IMR-90 (cell line): ENCODE results near the gene FNIP2. TPM values are rescaled to one million over a fixed set of nuclear protein-coding genes. Genes with fewer than 3 reads are reported as not detected.
"Not testable (repeated sequence)": the region's sequence is repeated elsewhere in the genome, so short reads cannot be mapped to it uniquely, and the experiment has no call there.

Source experiments
- ATAC-seq: fragments of 200-7000 bp; cut with Tn5 transposase; 2 replicates; pipeline ENCODE4 v1.9.1; 2020; ENCODE audit warnings: low read depth, mild to moderate bottlenecking, moderate library complexity
- BruUV-seq: library from RNA; stranded (reverse); fragments of 400-500 nt; replicated peaks from 2 replicates; lab custom pipeline; 2021; lab: Mats Ljungman, UMichigan
- CTCF ChIA-PET: fragments of 300-600 bp; formaldehyde crosslinking; extraction: SDS; loops from one replicate; lab custom pipeline; 2021; ENCODE audit warnings: antibody characterized with exemption; lab: Yijun Ruan, JAX
- POLR2A ChIA-PET: fragments of 300-600 bp; sonication (Branson Sonifier 250); formaldehyde crosslinking; loops from one replicate; lab custom pipeline; 2022; ENCODE audit warnings: antibody characterized with exemption; ENCODE audit not compliant: unreplicated experiment; lab: Charles Lee
- DNase-seq: peaks from one replicate; pipeline ENCODE4 v3.0.0; 2013
- H2AFZ ChIP-seq: replicated peaks from 2 replicates; pipeline ENCODE3; 2013; ENCODE audit warnings: low read length, mild to moderate bottlenecking; ENCODE audit not compliant: poor library complexity
- H2AK5ac ChIP-seq: 2 replicates; pipeline ENCODE4 v1.6.1; 2013; ENCODE audit warnings: low read depth, low read length, inconsistent platforms
- H2AK9ac ChIP-seq: replicated peaks from 2 replicates; pipeline ENCODE3; 2013; ENCODE audit warnings: mild to moderate bottlenecking, low read depth, low read length, moderate library complexity; ENCODE audit not compliant: poor library complexity
- H2BK120ac ChIP-seq: 2 replicates; pipeline ENCODE4 v1.6.1; 2013; ENCODE audit warnings: low read depth, low read length, inconsistent platforms
- H2BK15ac ChIP-seq: 3 replicates; pipeline ENCODE4 v1.6.1; 2013; ENCODE audit warnings: low read depth, low read length, inconsistent platforms
- H2BK20ac ChIP-seq: 2 replicates; pipeline ENCODE4 v1.6.1; 2013; ENCODE audit warnings: low read depth, mild to moderate bottlenecking, inconsistent platforms, low read length, moderate library complexity
- H2BK5ac ChIP-seq: 2 replicates; pipeline ENCODE4 v1.6.1; 2013; ENCODE audit warnings: mild to moderate bottlenecking, low read depth, low read length, inconsistent platforms; ENCODE audit not compliant: poor library complexity, severe bottlenecking
- H3K14ac ChIP-seq: replicated peaks from 2 replicates; pipeline ENCODE4 v1.6.1; 2013; ENCODE audit warnings: low read depth, low read length, inconsistent platforms
- H3K18ac ChIP-seq: 2 replicates; pipeline ENCODE4 v1.6.1; 2013; ENCODE audit warnings: low read depth, low read length, control low read depth
- H3K23ac ChIP-seq: 2 replicates; pipeline ENCODE4 v1.6.1; 2013; ENCODE audit warnings: low read depth, low read length, inconsistent platforms
- H3K27ac ChIP-seq: 2 replicates; pipeline ENCODE4 v1.5.1; 2013; ENCODE audit warnings: mild to moderate bottlenecking, control low read depth, low read length; ENCODE audit not compliant: insufficient read depth
- H3K27me3 ChIP-seq: 2 replicates; pipeline ENCODE4 v1.6.1; 2013; ENCODE audit warnings: low read length; ENCODE audit not compliant: control insufficient read depth, insufficient read depth
- H3K36me3 ChIP-seq: 2 replicates; pipeline ENCODE4 v1.6.1; 2013; ENCODE audit warnings: low read length, mixed read lengths; ENCODE audit not compliant: control insufficient read depth, insufficient read depth
- H3K4ac ChIP-seq: 2 replicates; pipeline ENCODE4 v1.6.1; 2013; ENCODE audit warnings: low read depth, low read length, inconsistent platforms
- H3K4me1 ChIP-seq: 2 replicates; pipeline ENCODE4 v1.6.1; 2013; ENCODE audit warnings: low read length, mixed read lengths; ENCODE audit not compliant: control insufficient read depth, insufficient read depth
- H3K4me2 ChIP-seq: 2 replicates; pipeline ENCODE4 v1.6.1; 2013; ENCODE audit warnings: low read depth, mild to moderate bottlenecking, control low read depth, low read length, moderate library complexity
- H3K4me3 ChIP-seq: 2 replicates; pipeline ENCODE4 v1.5.1; 2013; ENCODE audit warnings: low read depth, mild to moderate bottlenecking, control low read depth, low read length, moderate library complexity; ENCODE audit not compliant: insufficient read depth
- H3K56ac ChIP-seq: 2 replicates; pipeline ENCODE4 v1.6.1; 2013; ENCODE audit warnings: low read length, inconsistent platforms; ENCODE audit not compliant: insufficient read depth; ENCODE audit errors: extremely low read depth
- H3K79me1 ChIP-seq, 2 experiments: 2 replicates each; pipeline ENCODE4 v1.6.1; 2013; ENCODE audit warnings: low read length in 2 of 2, inconsistent platforms in 1 of 2, low read depth in 1 of 2
- H3K9ac ChIP-seq: 2 replicates; pipeline ENCODE4 v1.6.1; 2013; ENCODE audit warnings: low read depth, low read length, control low read depth
- H3K9me1 ChIP-seq: 2 replicates; pipeline ENCODE4 v1.6.1; 2013; ENCODE audit warnings: low read length, inconsistent platforms; ENCODE audit not compliant: insufficient read depth
- H3K9me3 ChIP-seq: 2 replicates; pipeline ENCODE4 v1.6.1; 2013; ENCODE audit warnings: low read length; ENCODE audit not compliant: control insufficient read depth, insufficient read depth
- H4K20me1 ChIP-seq: 2 replicates; pipeline ENCODE4 v1.6.1; 2013; ENCODE audit warnings: low read length, inconsistent platforms; ENCODE audit not compliant: insufficient read depth
- H4K5ac ChIP-seq: 2 replicates; pipeline ENCODE4 v1.6.1; 2013; ENCODE audit warnings: mild to moderate bottlenecking, low read depth, low read length, control low read depth
- H4K8ac ChIP-seq, 2 experiments: 2 replicates each; pipeline ENCODE4 v1.6.1; 2013; ENCODE audit warnings: low read depth in 2 of 2, low read length in 2 of 2, control low read depth in 1 of 2, inconsistent platforms in 1 of 2
- H4K91ac ChIP-seq: 2 replicates; pipeline ENCODE4 v1.6.1; 2013; ENCODE audit warnings: low read depth, low read length, inconsistent platforms; ENCODE audit not compliant: insufficient read depth
- BHLHE40 ChIP-seq: fragments of 150-350 bp; IDR thresholded peaks from 2 replicates; pipeline ENCODE4 v1.6.1; 2016; ENCODE audit warnings: mild to moderate bottlenecking, low read depth, low read length
- MAFK ChIP-seq: IDR thresholded peaks from 2 replicates; pipeline ENCODE4 v1.6.1; 2012; ENCODE audit warnings: low read depth, low read length, improper control_type of control experiment
- NFE2L2 ChIP-seq: fragments of 150-350 bp; IDR thresholded peaks from 2 replicates; pipeline ENCODE4 v1.6.1; 2016; ENCODE audit warnings: low read depth, mild to moderate bottlenecking, low read length
- RAD21 ChIP-seq: IDR thresholded peaks from 2 replicates; pipeline ENCODE4 v1.6.1; 2012; ENCODE audit warnings: low read length, improper control_type of control experiment
- RFX5 ChIP-seq: IDR thresholded peaks from 2 replicates; pipeline ENCODE4 v1.8.0; 2012; ENCODE audit warnings: low read depth, mild to moderate bottlenecking, low read length, moderate library complexity
- WGBS, 2 experiments: methylation state at CpG; one replicate each; pipeline versions ENCODE4 v1.1.5 to v1.1.7; 2013; ENCODE audit warnings: missing lambda C conversion rate in 2 of 2; ENCODE audit not compliant: insufficient read length in 1 of 2; ENCODE audit errors: extremely low coverage in 2 of 2; 5-methylcytosine and 5-hydroxymethylcytosine counted together
- dilution Hi-C: fragments of 300-500 bp; cut with HindIII; formaldehyde crosslinking; loops from one replicate; pipeline ENCODE4 v1.14.3; 2018; ENCODE audit warnings: low sequenced_read_pairs; ENCODE audit not compliant: unreplicated experiment
- in situ Hi-C: fragments of 300-500 bp; cut with MboI; formaldehyde crosslinking; loops from 3 replicates; pipeline ENCODE4 v1.14.3; 2019; ENCODE audit warnings: low sequenced_read_pairs, inconsistent platforms, mixed read lengths
- intact Hi-C: fragments of 100-400 bp; cut with micrococcal nuclease; formaldehyde crosslinking; loops from 2 replicates; pipeline ENCODE4 v1.10.0; 2022
- polyA plus RNA-seq, 3 experiments: library from polyadenylated mRNA; depleted of rRNA; stranded (reverse); fragments of >200 nt; gene quantifications; 2 replicates each; pipeline ENCODE4 v1.2.3, GENCODE V29; 2012; ENCODE audit warnings: low replicate concordance in 1 of 3
- total RNA-seq: library from RNA; depleted of rRNA; stranded (reverse); fragments of >200 nt; gene quantifications from 2 replicates; pipeline ENCODE4 v1.2.3, GENCODE V29; 2012

The FNIP2 gene
- total and polyA plus RNA-seq, 2 of the 4 experiments (the other 2 are of a cell fraction): 4.7 to 24.6 TPM

- no peak for ATAC-seq
Measured at GRCh38 chr4:158741326-158742021, 27.4 kb upstream of the FNIP2 start.

GRCh38 chr4:158746537-158746936 is 22.3 kb upstream of the FNIP2 start:
- in situ Hi-C loops, H2AFZ ChIP-seq, H4K5ac ChIP-seq, H3K36me3 ChIP-seq, ATAC-seq, DNase-seq, H2AK9ac ChIP-seq, H4K8ac ChIP-seq, H3K27me3 ChIP-seq, dilution Hi-C loops, H3K9ac ChIP-seq, H3K56ac ChIP-seq, H4K91ac ChIP-seq, H2AK5ac ChIP-seq, H3K79me1 ChIP-seq, H2BK20ac ChIP-seq, H3K14ac ChIP-seq, H4K20me1 ChIP-seq, H3K9me3 ChIP-seq, H3K4me1 ChIP-seq, H3K4ac ChIP-seq, H2BK15ac ChIP-seq, H3K27ac ChIP-seq, H3K18ac ChIP-seq, H3K23ac ChIP-seq, H3K9me1 ChIP-seq, H3K4me2 ChIP-seq, BruUV-seq, intact Hi-C loops, H3K4me3 ChIP-seq, CTCF ChIA-PET, POLR2A ChIA-PET, H2BK5ac ChIP-seq, H2BK120ac ChIP-seq: not testable (repeated sequence)
- no CpG with 5 or more reads among the region's 31 CpGs for WGBS, 2 experiments

More at GRCh38 chr4:158741326-158742021, 27.4 kb upstream of the FNIP2 start:
- ChIA-PET CTCF (no interaction called here), POLR2A (no interaction called here)
- Histone ChIP-seq H4K5ac (no peak overlapping the region), H3K9ac (no peak overlapping the region), H3K56ac (no peak overlapping the region), H3K27me3 (no peaks in the 10 kb centered on the region), H3K79me1 (no peaks in the 10 kb centered on the region), H3K9me3 (no peaks in the 10 kb centered on the region), H4K20me1 (no peaks in the 10 kb centered on the region), H2BK20ac (no peak overlapping the region), H3K18ac (no peak overlapping the region), H4K91ac (no peak overlapping the region), H2BK120ac (no peak overlapping the region), H2BK15ac (no peak overlapping the region), H3K36me3 (no peaks in the 10 kb centered on the region), H3K4me3 (no peak overlapping the region), H3K4me2 (no peak overlapping the region), H3K14ac (no peak overlapping the region), H4K8ac (no peak overlapping the region), H3K27ac (no peak overlapping the region), H2AFZ (no peak overlapping the region), H2AK9ac (no peak overlapping the region), H3K4me1 (no peaks in the 10 kb centered on the region), H2BK5ac (no peak overlapping the region), H3K9me1 (no peaks in the 10 kb centered on the region), H3K4ac (no peak overlapping the region), H2AK5ac (no peak overlapping the region), H3K23ac (no peak overlapping the region)
- dilution Hi-C loops (no loop called here), intact Hi-C loops (no loop called here), in situ Hi-C loops (no loop called here)
- DNase-seq: no peak
- TF ChIP-seq BHLHE40 (no peak), NFE2L2 (no peak), RFX5 (no peak), RAD21 (no peak), MAFK (no peak)
- WGBS, 2 experiments: 100% methylated on average over 1 of the region's 3 CpGs; no CpG with 5 or more reads in 1 of the 2 experiments
- no TSS peak for BruUV-seq
